ENCODE data around the gene ZNG1F. TPM values are rescaled to one million over a fixed set of nuclear protein-coding genes. Genes with fewer than 3 reads are reported as not detected.
"Not testable (repeated sequence)": the region's sequence is repeated elsewhere in the genome, so short reads cannot be mapped to it uniquely, and the experiment has no call there.

Gene ZNG1F
- total and polyA plus RNA-seq, 2 donors (not counting 1 experiment from before 2014, with no cell fraction given): 16.7 to 28.6 TPM

DNA sequence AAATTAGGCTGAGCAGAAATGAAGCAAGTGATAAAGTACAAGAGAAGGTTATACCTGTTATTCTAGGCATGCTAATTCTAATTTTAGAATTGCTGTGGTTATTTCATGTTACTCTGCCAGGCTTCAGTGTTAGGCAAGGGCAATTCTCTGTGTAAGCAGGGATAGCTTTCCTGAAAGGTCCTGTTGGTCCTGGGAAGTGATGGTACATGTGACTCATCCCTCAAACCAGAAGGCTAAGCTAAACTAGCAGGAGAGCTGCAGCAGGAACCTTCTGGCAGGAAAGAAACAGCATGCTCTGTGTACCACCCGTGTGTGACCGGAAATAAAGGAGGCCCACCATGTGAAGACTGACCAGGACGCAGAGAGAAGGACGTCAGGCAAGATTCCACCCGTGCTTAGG is 69.4 kb downstream of the ZNG1F start:
- DNase-seq; H3K9me3 ChIP-seq (ENCODE audit: control extremely low read depth in 1 of 3, control insufficient read depth in 2 of 3, insufficient read depth in 1 of 3, low read length in 2 of 3); POLR2A ChIA-PET; H2AFZ ChIP-seq (ENCODE audit: insufficient read depth, low read depth, low read length, poor library complexity, severe bottlenecking); H3K4me1 ChIP-seq (ENCODE audit: control insufficient read depth in 2 of 2, insufficient read depth in 2 of 2, low read length in 2 of 2); H3K9ac ChIP-seq (ENCODE audit: low read length); ATAC-seq (ENCODE audit: low read depth); H3K27ac Mint-ChIP-seq; H3K27ac ChIP-seq (ENCODE audit: low read length in 2 of 2); H3K27me3 Mint-ChIP-seq; H3K4me3 Mint-ChIP-seq; H3K36me3 ChIP-seq (replicated peaks in 1 of 2; ENCODE audit: control extremely low read depth in 1 of 2, control insufficient read depth in 1 of 2, extremely low read depth in 1 of 2, insufficient read depth in 2 of 2, low read length in 1 of 2); H3K4me1 Mint-ChIP-seq; H3K4me2 ChIP-seq (replicated peaks; ENCODE audit: low read depth, low read length, poor library complexity, severe bottlenecking); intact Hi-C loops (cut with micrococcal nuclease); H4K20me1 ChIP-seq (ENCODE audit: control insufficient read depth, insufficient read depth, low read length, poor library complexity, severe bottlenecking); CTCF ChIA-PET; H3K4me3 ChIP-seq (ENCODE audit: control extremely low read depth in 1 of 5, extremely low read depth in 1 of 5, insufficient read depth in 1 of 5, low read depth in 2 of 5, low read length in 4 of 5); H3K27me3 ChIP-seq (replicated peaks in 1 of 4; ENCODE audit: control extremely low read depth in 1 of 4, control insufficient read depth in 3 of 4, insufficient read depth in 4 of 4, low read length in 3 of 4); H3K9me3 Mint-ChIP-seq (ENCODE audit: insufficient read depth); H3K79me2 ChIP-seq (ENCODE audit: control insufficient read depth, insufficient read depth, low read length): not testable (repeated sequence)
- WGBS (ENCODE audit: insufficient coverage): no CpG with 5 or more reads among the region's 5 CpGs

- H4K20me1 ChIP-seq (ENCODE audit: control insufficient read depth, insufficient read depth, low read length, poor library complexity, severe bottlenecking); H2AFZ ChIP-seq (ENCODE audit: insufficient read depth, low read depth, low read length, poor library complexity, severe bottlenecking); H3K4me3 Mint-ChIP-seq; H3K4me3 ChIP-seq (ENCODE audit: control extremely low read depth in 1 of 5, extremely low read depth in 1 of 5, insufficient read depth in 1 of 5, low read depth in 2 of 5, low read length in 4 of 5); H3K36me3 ChIP-seq (replicated peaks in 1 of 2; ENCODE audit: control extremely low read depth in 1 of 2, control insufficient read depth in 1 of 2, extremely low read depth in 1 of 2, insufficient read depth in 2 of 2, low read length in 1 of 2); DNase-seq; H3K4me1 ChIP-seq (ENCODE audit: control insufficient read depth in 2 of 2, insufficient read depth in 2 of 2, low read length in 2 of 2); intact Hi-C loops (cut with micrococcal nuclease); POLR2A ChIA-PET; H3K4me2 ChIP-seq (replicated peaks; ENCODE audit: low read depth, low read length, poor library complexity, severe bottlenecking); ATAC-seq (ENCODE audit: low read depth); CTCF ChIA-PET; H3K27me3 Mint-ChIP-seq; H3K4me1 Mint-ChIP-seq; H3K27ac Mint-ChIP-seq; H3K9ac ChIP-seq (ENCODE audit: low read length); H3K27me3 ChIP-seq (replicated peaks in 1 of 4; ENCODE audit: control extremely low read depth in 1 of 4, control insufficient read depth in 3 of 4, insufficient read depth in 4 of 4, low read length in 3 of 4); H3K9me3 Mint-ChIP-seq (ENCODE audit: insufficient read depth); H3K9me3 ChIP-seq (ENCODE audit: control extremely low read depth in 1 of 3, control insufficient read depth in 2 of 3, insufficient read depth in 1 of 3, low read length in 2 of 3); H3K79me2 ChIP-seq (ENCODE audit: control insufficient read depth, insufficient read depth, low read length); H3K27ac ChIP-seq (ENCODE audit: low read length in 2 of 2): not testable (repeated sequence)
- 46% methylated on average over 4 of the region's 7 CpGs for WGBS (ENCODE audit: insufficient coverage)
Observed at GRCh38 chr9:41119311-41119710, 69.8 kb downstream of the ZNG1F start.

GRCh38 chr9:41113348-41113747 is 75.8 kb downstream of the ZNG1F start:
- no CpG with 5 or more reads among the region's 14 CpGs for WGBS (ENCODE audit: insufficient coverage)
- DNase-seq; POLR2A ChIA-PET; CTCF ChIA-PET; H3K79me2 ChIP-seq (ENCODE audit: control insufficient read depth, insufficient read depth, low read length); H3K4me2 ChIP-seq (replicated peaks; ENCODE audit: low read depth, low read length, poor library complexity, severe bottlenecking); H3K27me3 ChIP-seq (replicated peaks in 1 of 4; ENCODE audit: control extremely low read depth in 1 of 4, control insufficient read depth in 3 of 4, insufficient read depth in 4 of 4, low read length in 3 of 4); H3K4me1 ChIP-seq (ENCODE audit: control insufficient read depth in 2 of 2, insufficient read depth in 2 of 2, low read length in 2 of 2); H3K9me3 ChIP-seq (ENCODE audit: control extremely low read depth in 1 of 3, control insufficient read depth in 2 of 3, insufficient read depth in 1 of 3, low read length in 2 of 3); H3K4me1 Mint-ChIP-seq; intact Hi-C loops (cut with micrococcal nuclease); H3K4me3 ChIP-seq (ENCODE audit: control extremely low read depth in 1 of 5, extremely low read depth in 1 of 5, insufficient read depth in 1 of 5, low read depth in 2 of 5, low read length in 4 of 5); H2AFZ ChIP-seq (ENCODE audit: insufficient read depth, low read depth, low read length, poor library complexity, severe bottlenecking); H3K27ac Mint-ChIP-seq; ATAC-seq (ENCODE audit: low read depth); H3K27me3 Mint-ChIP-seq; H4K20me1 ChIP-seq (ENCODE audit: control insufficient read depth, insufficient read depth, low read length, poor library complexity, severe bottlenecking); H3K4me3 Mint-ChIP-seq; H3K9ac ChIP-seq (ENCODE audit: low read length); H3K9me3 Mint-ChIP-seq (ENCODE audit: insufficient read depth); H3K27ac ChIP-seq (ENCODE audit: low read length in 2 of 2); H3K36me3 ChIP-seq (replicated peaks in 1 of 2; ENCODE audit: control extremely low read depth in 1 of 2, control insufficient read depth in 1 of 2, extremely low read depth in 1 of 2, insufficient read depth in 2 of 2, low read length in 1 of 2): not testable (repeated sequence)

- H3K4me3 ChIP-seq (ENCODE audit: control extremely low read depth in 1 of 5, extremely low read depth in 1 of 5, insufficient read depth in 1 of 5, low read depth in 2 of 5, low read length in 4 of 5); H3K4me3 Mint-ChIP-seq; DNase-seq; H4K20me1 ChIP-seq (ENCODE audit: control insufficient read depth, insufficient read depth, low read length, poor library complexity, severe bottlenecking); H3K9me3 ChIP-seq (ENCODE audit: control extremely low read depth in 1 of 3, control insufficient read depth in 2 of 3, insufficient read depth in 1 of 3, low read length in 2 of 3); H3K9ac ChIP-seq (ENCODE audit: low read length); POLR2A ChIA-PET; H3K4me1 ChIP-seq (ENCODE audit: control insufficient read depth in 2 of 2, insufficient read depth in 2 of 2, low read length in 2 of 2); H3K9me3 Mint-ChIP-seq (ENCODE audit: insufficient read depth); H3K79me2 ChIP-seq (ENCODE audit: control insufficient read depth, insufficient read depth, low read length); H3K27me3 Mint-ChIP-seq; H3K27me3 ChIP-seq (replicated peaks in 1 of 4; ENCODE audit: control extremely low read depth in 1 of 4, control insufficient read depth in 3 of 4, insufficient read depth in 4 of 4, low read length in 3 of 4); CTCF ChIA-PET; H3K36me3 ChIP-seq (replicated peaks in 1 of 2; ENCODE audit: control extremely low read depth in 1 of 2, control insufficient read depth in 1 of 2, extremely low read depth in 1 of 2, insufficient read depth in 2 of 2, low read length in 1 of 2); H2AFZ ChIP-seq (ENCODE audit: insufficient read depth, low read depth, low read length, poor library complexity, severe bottlenecking); ATAC-seq (ENCODE audit: low read depth); H3K27ac Mint-ChIP-seq; H3K4me1 Mint-ChIP-seq; intact Hi-C loops (cut with micrococcal nuclease); H3K4me2 ChIP-seq (replicated peaks; ENCODE audit: low read depth, low read length, poor library complexity, severe bottlenecking); H3K27ac ChIP-seq (ENCODE audit: low read length in 2 of 2): not testable (repeated sequence)
- WGBS (ENCODE audit: insufficient coverage): no CpG with 5 or more reads among the region's 12 CpGs
Observed at GRCh38 chr9:41111414-41111813, 77.7 kb downstream of the ZNG1F start.

Measured in B cell (primary cell).